Measurements from ENCODE around the gene ZYG11B.
"Not testable (repeated sequence)": the region's sequence is repeated elsewhere in the genome, so short reads cannot be mapped to it uniquely, and the experiment has no call there.

ZYG11B gene

DNA sequence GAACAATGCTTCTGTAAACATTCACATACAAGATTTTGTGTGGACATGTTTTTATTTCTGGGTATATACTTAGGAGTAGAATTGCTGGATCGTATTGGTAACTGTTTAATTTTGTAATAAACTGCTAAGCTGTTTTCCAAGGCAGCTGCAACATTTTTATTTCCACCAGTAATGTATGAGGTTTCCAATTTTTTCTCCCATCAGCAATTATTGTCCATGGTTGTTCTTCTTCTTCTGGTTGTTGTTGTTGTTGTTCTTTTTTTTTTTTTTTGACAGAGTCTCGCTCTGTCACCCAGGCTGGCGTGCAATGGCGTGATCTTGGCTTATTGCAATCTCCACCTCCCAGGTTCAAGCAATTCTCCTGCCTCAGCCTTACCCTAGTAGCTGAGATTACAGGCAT is 26.9 kb downstream of the ZYG11B start:
- no peaks in the 10 kb centered on the region; the same call in 1 of the 2 replicates for H3K4me1 ChIP-seq (ENCODE audit: insufficient read depth, low read length)
- H3K9me3 ChIP-seq (ENCODE audit: control insufficient read depth, insufficient read depth, low read length), result no peaks in the 10 kb centered on the region
- H3K36me3 ChIP-seq (ENCODE audit: insufficient read depth, low read length), result no peaks in the 10 kb centered on the region
- no peak overlapping the region for H3K9ac ChIP-seq (ENCODE audit: low read depth, low read length)

DNA sequence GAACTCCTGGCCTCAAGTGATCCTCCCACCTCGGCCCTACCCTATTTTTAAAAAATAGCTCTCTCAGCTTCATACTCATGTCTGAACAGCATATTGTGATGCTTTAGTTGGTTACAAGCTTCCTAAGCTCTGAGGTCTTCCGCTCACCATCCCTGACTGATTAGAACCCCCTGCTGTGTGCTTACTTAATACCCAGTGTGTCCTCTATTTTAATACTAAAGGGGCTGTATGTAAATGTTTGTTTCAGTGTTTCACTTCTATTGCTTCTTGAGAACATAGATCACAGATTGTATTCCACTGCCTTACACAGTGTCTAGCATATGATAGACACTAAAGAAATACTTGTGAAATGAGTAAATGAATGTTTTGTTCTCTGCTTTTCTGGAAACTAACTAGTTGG is 29.8 kb downstream of the ZYG11B start:
- Histone ChIP-seq H3K9me3 (ENCODE audit: control insufficient read depth, insufficient read depth, low read length) (no peaks in the 10 kb centered on the region), H3K4me1 (ENCODE audit: insufficient read depth, low read length) (no peaks in the 10 kb centered on the region; the same call in 1 of the 2 replicates), H3K36me3 (ENCODE audit: insufficient read depth, low read length) (no peaks in the 10 kb centered on the region), H3K9ac (ENCODE audit: low read depth, low read length) (no peak overlapping the region)

DNA sequence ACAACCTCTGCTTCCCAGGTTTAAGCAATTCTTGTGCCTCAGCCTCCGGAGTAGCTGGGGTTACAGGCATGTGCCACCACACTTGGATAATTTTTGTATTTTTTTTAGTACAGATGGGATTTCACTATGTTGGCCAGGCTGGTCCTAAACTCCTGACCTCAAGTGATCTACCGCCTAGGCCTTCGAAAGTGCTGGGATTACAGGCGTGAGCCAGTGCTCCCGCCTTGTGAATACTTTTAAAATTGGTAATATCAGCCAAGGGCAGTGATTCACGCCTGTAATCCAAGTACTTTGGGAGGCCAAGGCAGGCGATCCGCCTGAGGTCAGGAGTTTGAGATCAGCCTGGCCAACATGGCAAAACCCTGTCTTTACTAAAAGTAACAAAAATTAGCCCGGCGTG is 33.7 kb downstream of the ZYG11B start:
- Histone ChIP-seq H3K4me1 (ENCODE audit: insufficient read depth, low read length) (no peaks in the 10 kb centered on the region; the same call in 1 of the 2 replicates), H3K9ac (ENCODE audit: low read depth, low read length) (no peak overlapping the region), H3K36me3 (ENCODE audit: insufficient read depth, low read length) (no peaks in the 10 kb centered on the region), H3K9me3 (ENCODE audit: control insufficient read depth, insufficient read depth, low read length) (no peaks in the 10 kb centered on the region)

DNA sequence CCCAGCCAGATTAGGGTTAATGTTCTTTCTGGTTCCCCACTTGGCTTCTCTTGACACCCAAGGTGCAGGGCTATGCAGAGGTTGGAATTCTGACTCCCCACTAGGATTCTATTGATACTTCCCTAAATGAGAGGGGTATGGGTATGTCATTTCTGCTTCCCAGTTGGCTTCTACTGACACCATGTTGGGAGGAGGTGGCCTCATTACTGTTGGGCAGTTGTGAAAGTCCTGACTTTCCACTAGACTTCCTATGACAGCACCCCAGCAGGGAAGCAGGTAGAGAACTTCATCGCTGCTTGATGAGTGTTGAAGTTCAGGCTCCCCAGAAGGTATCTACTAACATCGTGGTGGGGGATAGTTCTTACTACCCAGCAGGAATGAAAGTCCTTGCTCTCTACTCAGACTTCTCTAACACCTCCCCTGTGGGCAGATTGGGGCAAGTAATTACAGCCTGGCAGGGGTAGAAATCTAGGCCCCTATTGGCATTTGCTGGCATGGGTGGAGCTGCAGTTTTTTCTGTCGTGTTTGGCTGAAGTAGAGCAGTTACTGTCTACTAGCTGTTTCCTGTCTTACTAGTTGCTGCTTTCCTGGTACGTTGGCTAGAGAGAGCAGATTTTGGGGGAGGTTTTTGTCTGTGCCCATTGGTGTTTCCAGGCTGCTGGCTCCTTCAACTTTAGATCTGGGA is 41.5 kb downstream of the ZYG11B start:
- no peaks in the 10 kb centered on the region for H3K9me3 ChIP-seq (ENCODE audit: control insufficient read depth, insufficient read depth, low read length)
- no peak overlapping the region for H3K9ac ChIP-seq (ENCODE audit: low read depth, low read length)
- no peaks in the 10 kb centered on the region for H3K4me1 ChIP-seq (ENCODE audit: insufficient read depth, low read length)
- H3K36me3 ChIP-seq (ENCODE audit: insufficient read depth, low read length), result peaks cover 2% of the 10 kb centered on the region; the same call in 1 of the 2 replicates

DNA sequence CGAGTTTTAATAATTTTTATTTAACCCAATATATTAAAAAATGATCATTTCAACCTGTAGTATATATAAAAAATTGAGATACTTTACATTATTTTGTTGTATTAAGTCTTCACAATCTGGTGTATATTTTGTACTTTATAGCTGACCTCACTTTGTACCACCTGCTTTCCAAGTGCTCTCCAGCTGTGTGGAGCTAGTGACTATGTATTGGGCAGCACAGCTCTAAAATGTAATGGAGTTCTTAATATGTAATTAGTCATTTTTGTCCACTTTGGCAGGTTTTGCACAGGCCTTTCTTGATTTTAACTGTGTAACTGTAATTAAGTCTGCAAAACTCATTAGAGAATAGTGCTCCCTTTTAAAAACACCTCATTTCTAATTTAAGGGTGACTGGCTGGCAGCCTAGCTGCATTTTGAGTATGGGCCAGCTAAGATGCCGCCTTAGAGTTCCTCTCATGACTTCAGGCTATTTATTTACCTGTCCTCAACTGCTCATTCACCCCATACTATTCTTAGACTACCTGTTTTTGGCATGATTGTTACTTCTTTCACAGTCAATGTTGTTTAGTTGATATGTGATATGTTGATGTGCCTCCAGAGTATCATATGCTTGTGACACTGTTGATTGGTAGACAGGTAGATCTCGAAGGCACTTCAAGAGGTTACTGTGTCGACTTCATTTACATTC is 43.2 kb downstream of the ZYG11B start:
- no peaks in the 10 kb centered on the region for H3K4me1 ChIP-seq (ENCODE audit: insufficient read depth, low read length)
- H3K9me3 ChIP-seq (ENCODE audit: control insufficient read depth, insufficient read depth, low read length), result no peaks in the 10 kb centered on the region
- peaks cover 2% of the 10 kb centered on the region; the same call in 1 of the 2 replicates for H3K36me3 ChIP-seq (ENCODE audit: insufficient read depth, low read length)
- H3K9ac ChIP-seq (ENCODE audit: low read depth, low read length), result no peak overlapping the region

DNA sequence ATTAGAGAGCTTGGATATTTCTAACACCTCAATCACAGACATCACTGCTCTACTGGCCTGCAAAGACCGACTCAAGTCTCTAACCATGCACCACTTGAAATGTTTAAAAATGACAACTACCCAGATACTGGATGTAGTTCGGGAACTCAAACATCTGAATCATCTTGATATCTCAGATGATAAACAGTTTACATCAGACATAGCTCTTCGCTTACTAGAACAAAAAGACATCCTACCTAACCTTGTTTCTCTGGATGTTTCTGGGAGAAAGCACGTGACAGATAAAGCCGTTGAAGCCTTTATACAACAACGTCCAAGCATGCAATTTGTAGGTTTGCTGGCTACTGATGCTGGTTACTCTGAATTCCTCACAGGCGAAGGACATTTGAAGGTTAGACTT is 45.1 kb downstream of the ZYG11B start:
- no peaks in the 10 kb centered on the region for H3K4me1 ChIP-seq (ENCODE audit: insufficient read depth, low read length)
- no peaks in the 10 kb centered on the region for H3K9me3 ChIP-seq (ENCODE audit: control insufficient read depth, insufficient read depth, low read length)
- peaks cover 2% of the 10 kb centered on the region; the same call in 1 of the 2 replicates for H3K36me3 ChIP-seq (ENCODE audit: insufficient read depth, low read length)
- no peak overlapping the region for H3K9ac ChIP-seq (ENCODE audit: low read depth, low read length)

DNA sequence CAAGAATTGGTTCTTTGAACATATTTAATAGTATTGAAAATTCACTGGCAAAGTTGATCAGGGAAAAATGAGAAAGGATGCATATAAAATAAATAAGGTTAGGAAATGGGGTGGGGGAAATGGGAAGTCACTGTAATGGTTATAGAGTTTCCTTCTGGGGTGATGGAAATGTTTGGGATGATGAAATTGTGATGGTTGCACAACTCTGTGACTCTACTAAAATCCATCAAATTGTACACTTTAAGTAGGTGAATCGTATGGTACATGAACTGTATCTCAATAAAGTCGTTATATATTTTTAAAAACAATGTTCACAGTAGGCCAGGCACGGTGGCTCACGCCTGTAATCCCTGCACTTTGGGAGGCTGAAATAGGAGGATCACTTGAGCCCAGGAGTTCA is 59.9 kb downstream of the ZYG11B start:
- Histone ChIP-seq H3K36me3 (ENCODE audit: insufficient read depth, low read length) (0 out of 2 replicates have a peak, but pooled peaks cover 9% of the 10 kb centered on the region), H3K4me1 (ENCODE audit: insufficient read depth, low read length) (no peaks in the 10 kb centered on the region), H3K9ac (ENCODE audit: low read depth, low read length) (no peak overlapping the region), H3K9me3 (ENCODE audit: control insufficient read depth, insufficient read depth, low read length) (no peaks in the 10 kb centered on the region)

DNA sequence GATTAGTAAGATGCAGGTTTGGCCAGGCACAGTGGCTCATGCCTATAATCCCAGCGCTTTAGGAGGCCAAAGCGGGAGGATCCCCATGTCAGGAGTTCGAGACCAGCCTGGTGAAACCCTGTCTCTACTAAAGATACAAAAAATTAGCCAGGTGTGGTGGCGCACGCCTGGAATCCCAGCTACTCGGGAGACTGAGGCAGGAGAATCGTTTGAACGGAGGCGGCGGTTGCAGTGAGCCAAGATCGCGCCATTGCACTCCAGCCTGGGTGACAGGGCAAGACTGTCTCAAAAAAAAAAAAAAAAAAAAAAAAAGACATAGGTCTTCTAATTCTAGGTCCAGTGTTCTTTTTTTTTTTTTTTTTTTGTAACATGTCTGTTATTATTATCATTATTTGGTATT is 64.2 kb downstream of the ZYG11B start:
- not testable (repeated sequence) for H3K9me3 ChIP-seq (ENCODE audit: control insufficient read depth, insufficient read depth, low read length); H3K36me3 ChIP-seq (ENCODE audit: insufficient read depth, low read length); H3K4me1 ChIP-seq (ENCODE audit: insufficient read depth, low read length); H3K9ac ChIP-seq (ENCODE audit: low read depth, low read length)

DNA sequence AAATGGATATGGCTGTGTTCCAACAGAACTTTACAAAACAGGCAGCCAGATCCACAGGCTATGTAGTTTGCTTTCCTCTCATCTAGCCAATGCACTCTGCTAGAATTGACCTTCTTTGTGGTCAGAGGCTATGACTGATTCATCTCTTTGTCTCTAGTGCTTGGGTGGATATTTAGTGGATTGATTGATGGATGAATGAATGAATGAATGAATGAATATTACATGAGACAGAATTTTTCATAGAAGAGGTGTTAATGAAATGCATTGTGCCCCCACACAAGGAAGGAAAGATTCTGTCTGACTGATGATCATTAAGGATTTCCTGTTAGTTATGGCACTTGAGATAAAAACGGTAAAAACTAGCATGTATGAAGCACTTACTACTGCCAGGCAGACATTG is 65.8 kb downstream of the ZYG11B start:
- no peaks in the 10 kb centered on the region for H3K36me3 ChIP-seq (ENCODE audit: insufficient read depth, low read length)
- no peaks in the 10 kb centered on the region for H3K4me1 ChIP-seq (ENCODE audit: insufficient read depth, low read length)
- no peak overlapping the region for H3K9ac ChIP-seq (ENCODE audit: low read depth, low read length)
- H3K9me3 ChIP-seq (ENCODE audit: control insufficient read depth, insufficient read depth, low read length), result no peaks in the 10 kb centered on the region

DNA sequence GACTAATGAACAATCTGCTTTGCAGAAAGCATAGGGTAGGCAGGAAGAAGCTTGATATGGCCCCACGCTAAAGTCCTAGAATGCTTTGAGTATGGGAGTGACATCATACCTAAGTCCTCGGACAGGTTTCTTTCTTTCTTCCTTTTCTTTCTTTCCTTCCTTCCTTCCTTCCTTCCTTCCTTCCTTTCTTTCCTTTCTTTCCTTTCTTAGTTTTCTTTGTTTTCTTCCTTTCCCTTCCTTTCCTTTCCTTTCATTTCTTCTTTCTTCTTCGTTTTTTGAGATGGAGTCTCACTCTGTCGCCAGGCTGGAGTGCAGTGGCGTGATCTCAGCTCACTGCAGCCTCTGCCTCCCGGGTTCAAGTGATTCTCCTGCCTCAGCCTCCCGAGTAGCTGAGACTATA is 67.5 kb downstream of the ZYG11B start:
- H3K9ac ChIP-seq (ENCODE audit: low read depth, low read length); H3K9me3 ChIP-seq (ENCODE audit: control insufficient read depth, insufficient read depth, low read length); H3K36me3 ChIP-seq (ENCODE audit: insufficient read depth, low read length); H3K4me1 ChIP-seq (ENCODE audit: insufficient read depth, low read length): not testable (repeated sequence)

DNA sequence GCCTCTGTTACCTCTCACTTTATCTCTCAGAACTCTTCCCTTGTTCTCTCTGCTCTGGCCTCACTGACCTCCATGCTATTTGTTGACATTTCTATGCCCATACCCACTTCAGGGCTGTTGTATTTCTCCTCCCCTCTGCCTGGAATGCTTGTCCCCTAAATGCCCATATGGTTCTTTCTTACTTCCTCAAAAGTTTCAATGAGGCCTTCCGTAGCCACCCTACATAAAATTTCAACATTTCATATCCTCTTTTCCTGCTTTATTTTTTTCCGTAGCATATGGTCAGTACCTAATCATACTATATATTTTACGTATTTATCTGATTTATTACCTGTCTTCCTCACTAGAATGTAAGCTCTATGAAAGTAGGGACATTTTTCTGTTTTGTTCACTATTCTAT is 69.2 kb downstream of the ZYG11B start:
- Histone ChIP-seq H3K4me1 (ENCODE audit: insufficient read depth, low read length) (no peaks in the 10 kb centered on the region), H3K9ac (ENCODE audit: low read depth, low read length) (no peak overlapping the region), H3K9me3 (ENCODE audit: control insufficient read depth, insufficient read depth, low read length) (no peaks in the 10 kb centered on the region), H3K36me3 (ENCODE audit: insufficient read depth, low read length) (no peaks in the 10 kb centered on the region)

DNA sequence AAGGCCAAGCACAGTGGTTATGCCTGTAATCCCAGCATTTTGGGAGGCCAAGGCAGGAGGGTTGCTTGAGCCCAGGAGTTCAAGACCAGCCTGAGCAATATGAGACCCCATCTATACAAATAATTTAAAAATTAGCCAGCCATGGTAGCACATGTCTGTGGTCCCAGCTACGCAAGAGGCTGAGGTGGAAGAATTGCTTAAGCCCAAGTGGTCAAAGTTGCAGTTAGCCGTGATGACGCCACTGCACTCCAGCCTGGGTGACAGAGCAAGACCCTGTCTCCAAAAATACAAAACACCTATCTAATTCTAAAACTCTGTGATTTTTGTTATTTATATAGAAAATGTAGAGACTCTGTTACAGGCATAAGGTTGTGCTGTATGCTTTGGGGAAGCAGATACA is 72.1 kb downstream of the ZYG11B start:
- Histone ChIP-seq H3K9me3 (ENCODE audit: control insufficient read depth, insufficient read depth, low read length) (no peaks in the 10 kb centered on the region), H3K9ac (ENCODE audit: low read depth, low read length) (no peak overlapping the region), H3K4me1 (ENCODE audit: insufficient read depth, low read length) (no peaks in the 10 kb centered on the region), H3K36me3 (ENCODE audit: insufficient read depth, low read length) (no peaks in the 10 kb centered on the region)

DNA sequence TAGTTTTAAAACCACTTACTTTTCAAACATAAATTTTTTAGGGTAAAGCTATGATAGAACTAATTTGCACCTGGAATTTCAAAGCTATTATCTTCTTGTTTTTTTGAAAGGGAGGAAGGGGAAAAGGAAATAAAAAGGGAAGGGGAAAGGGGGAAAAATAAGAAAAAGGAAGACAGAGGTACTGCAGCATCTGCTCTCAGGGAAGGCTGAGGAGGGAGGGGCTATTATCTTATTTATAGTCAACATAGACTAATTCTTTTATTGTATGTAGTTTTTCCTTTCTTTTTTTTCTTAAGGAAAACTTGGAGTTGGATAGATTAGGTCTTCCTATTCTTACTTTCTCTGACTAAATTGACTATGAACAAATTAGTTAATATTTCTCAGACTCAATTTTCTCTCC is 74.8 kb downstream of the ZYG11B start:
- Histone ChIP-seq H3K9me3 (ENCODE audit: control insufficient read depth, insufficient read depth, low read length) (no peaks in the 10 kb centered on the region), H3K4me1 (ENCODE audit: insufficient read depth, low read length) (no peaks in the 10 kb centered on the region), H3K9ac (ENCODE audit: low read depth, low read length) (no peak overlapping the region), H3K36me3 (ENCODE audit: insufficient read depth, low read length) (no peaks in the 10 kb centered on the region)

DNA sequence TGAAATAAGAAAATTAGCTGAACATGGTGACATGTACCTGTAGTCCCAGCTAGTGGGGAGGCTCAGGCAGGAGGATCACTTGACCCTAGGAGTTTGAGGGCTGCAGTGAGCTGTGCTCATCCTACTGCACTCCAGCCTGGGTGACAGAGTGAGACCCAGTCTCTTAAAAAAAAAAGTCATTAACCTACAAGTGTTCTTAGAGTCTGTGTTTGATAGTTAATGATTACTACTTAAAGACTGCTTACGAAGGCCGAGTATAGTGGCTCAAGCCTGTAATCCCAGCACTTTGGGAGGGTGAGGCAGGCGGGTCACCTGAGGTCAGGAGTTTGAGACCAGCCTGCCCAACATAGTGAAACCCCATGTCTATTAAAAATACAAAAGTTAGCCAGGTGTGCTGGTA is 77.8 kb downstream of the ZYG11B start:
- H3K9ac ChIP-seq (ENCODE audit: low read depth, low read length); H3K4me1 ChIP-seq (ENCODE audit: insufficient read depth, low read length); H3K36me3 ChIP-seq (ENCODE audit: insufficient read depth, low read length); H3K9me3 ChIP-seq (ENCODE audit: control insufficient read depth, insufficient read depth, low read length): not testable (repeated sequence)

DNA sequence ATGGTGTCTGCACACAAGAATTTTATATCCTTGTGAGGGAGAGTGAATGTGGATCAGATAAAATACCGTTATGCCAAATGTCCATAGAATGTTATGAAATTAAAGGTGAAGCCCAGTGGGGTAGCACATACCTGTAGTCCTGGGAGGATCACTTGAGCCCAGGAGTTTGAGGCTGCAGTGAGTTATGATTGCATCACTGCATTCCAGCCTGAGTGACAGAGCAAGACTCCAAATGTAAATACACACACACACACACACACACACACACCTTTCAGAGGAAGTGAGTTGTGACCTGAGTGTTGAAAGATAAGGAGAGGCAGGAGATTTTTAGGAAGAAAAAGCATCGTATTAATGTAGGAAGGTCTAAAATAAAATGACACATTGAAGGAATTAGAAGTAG is 88.2 kb downstream of the ZYG11B start:
- Histone ChIP-seq H3K36me3 (ENCODE audit: insufficient read depth, low read length) (no peaks in the 10 kb centered on the region), H3K9me3 (ENCODE audit: control insufficient read depth, insufficient read depth, low read length) (no peaks in the 10 kb centered on the region), H3K4me1 (ENCODE audit: insufficient read depth, low read length) (no peaks in the 10 kb centered on the region), H3K9ac (ENCODE audit: low read depth, low read length) (no peak overlapping the region)

All from ES-I3 (cell line).